ENCODE results near the gene EPHB4. TPM values are rescaled to one million over a fixed set of nuclear protein-coding genes. Genes with fewer than 3 reads are reported as not detected.

Gene EPHB4
- total RNA-seq, 1 donor from 2014 or later = 4.1 TPM

GRCh38 chr7:100803398-100804161 is 23.7 kb downstream of the EPHB4 start:
- CTCF ChIA-PET = interaction anchor here (1.4 kb wide), 1 partner anchor 48 kb away, joined by 11 read pairs; the partner anchor contains the start of gene SLC12A9
- no peaks in the 10 kb centered on the region for H3K36me3 Mint-ChIP-seq (ENCODE audit: low read depth)
- DNase-seq (peak; percentile 62), ATAC-seq (ENCODE audit: low read depth) (peak; percentile 97)
- intact Hi-C loops (cut with micrococcal nuclease) = loop anchor here (1.0 to 2.0 kb wide), 5 partner anchors 34 to 217 kb away; partner anchors contain the start of genes FBXO24, LRCH4 and SLC12A9
- H3K27me3 Mint-ChIP-seq = no peaks in the 10 kb centered on the region
- peak overlapping the region; percentile 84 for H3K27ac Mint-ChIP-seq
- H3K4me1 Mint-ChIP-seq = peaks cover 36% of the 10 kb centered on the region
- POLR2A ChIA-PET = interaction anchor here (0.6 to 1.8 kb wide), 14 partner anchors 10 to 374 kb away, joined by 3 to 15 read pairs (median 4); partner anchors contain the start of genes FBXO24, LRCH4, MEPCE and POP7
- peak overlapping the region; percentile 76 for H3K4me3 Mint-ChIP-seq
- H3K9me3 Mint-ChIP-seq = no peaks in the 10 kb centered on the region
- TF ChIP-seq, protein P1, sequence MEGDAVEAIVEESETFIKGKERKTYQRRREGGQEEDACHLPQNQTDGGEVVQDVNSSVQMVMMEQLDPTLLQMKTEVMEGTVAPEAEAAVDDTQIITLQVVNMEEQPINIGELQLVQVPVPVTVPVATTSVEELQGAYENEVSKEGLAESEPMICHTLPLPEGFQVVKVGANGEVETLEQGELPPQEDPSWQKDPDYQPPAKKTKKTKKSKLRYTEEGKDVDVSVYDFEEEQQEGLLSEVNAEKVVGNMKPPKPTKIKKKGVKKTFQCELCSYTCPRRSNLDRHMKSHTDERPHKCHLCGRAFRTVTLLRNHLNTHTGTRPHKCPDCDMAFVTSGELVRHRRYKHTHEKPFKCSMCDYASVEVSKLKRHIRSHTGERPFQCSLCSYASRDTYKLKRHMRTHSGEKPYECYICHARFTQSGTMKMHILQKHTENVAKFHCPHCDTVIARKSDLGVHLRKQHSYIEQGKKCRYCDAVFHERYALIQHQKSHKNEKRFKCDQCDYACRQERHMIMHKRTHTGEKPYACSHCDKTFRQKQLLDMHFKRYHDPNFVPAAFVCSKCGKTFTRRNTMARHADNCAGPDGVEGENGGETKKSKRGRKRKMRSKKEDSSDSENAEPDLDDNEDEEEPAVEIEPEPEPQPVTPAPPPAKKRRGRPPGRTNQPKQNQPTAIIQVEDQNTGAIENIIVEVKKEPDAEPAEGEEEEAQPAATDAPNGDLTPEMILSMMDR (IDR thresholded peaks at IDR 0.05) = no peak

DNA sequence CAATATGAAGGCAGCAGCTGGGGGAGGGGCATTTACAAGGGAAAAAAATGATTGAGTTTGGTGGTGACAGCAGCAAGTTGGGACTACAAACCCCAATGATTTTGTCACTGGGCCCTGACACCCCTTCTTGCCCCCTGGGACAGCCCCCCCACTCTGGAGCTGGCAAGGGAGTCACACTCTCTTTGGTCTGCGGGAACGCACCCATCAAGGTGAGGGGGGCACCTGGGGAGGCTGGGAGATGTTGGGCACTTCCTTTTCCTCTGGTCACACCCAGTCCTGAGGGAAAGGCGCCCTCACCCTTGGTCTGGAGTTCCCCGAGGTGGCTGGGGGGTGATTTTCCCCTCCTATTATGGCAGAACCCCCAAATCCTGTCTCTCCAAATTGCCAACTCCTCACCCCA is 24.4 kb downstream of the EPHB4 start:
- peak; percentile 5 for ATAC-seq (ENCODE audit: low read depth)
- DNase-seq = no peak
- POLR2A ChIA-PET = interaction anchor here (0.7 to 1.8 kb wide), 7 partner anchors 9 to 373 kb away, joined by 3 to 13 read pairs (median 4); partner anchors contain the start of genes FBXO24, LRCH4, MEPCE and SLC12A9

GRCh38 chr7:100801833-100802568 is 25.3 kb downstream of the EPHB4 start:
- H3K9me3 Mint-ChIP-seq = no peaks in the 10 kb centered on the region
- H3K27me3 Mint-ChIP-seq = no peaks in the 10 kb centered on the region
- peaks cover 40% of the 10 kb centered on the region for H3K4me1 Mint-ChIP-seq
- POLR2A ChIA-PET = interaction anchor here (0.5 to 3.3 kb wide), 4 partner anchors 27 to 205 kb away, joined by 3 to 17 read pairs (median 11); partner anchors contain the start of genes ACHE and SLC12A9
- ATAC-seq (ENCODE audit: low read depth) = no peak
- intact Hi-C loops (cut with micrococcal nuclease) = loop anchor here (2.0 kb wide), 3 partner anchors 85 to 215 kb away; partner anchors contain the start of genes FBXO24 and LRCH4
- TF ChIP-seq, protein P1 (IDR thresholded peaks at IDR 0.05) = no peak
- H3K36me3 Mint-ChIP-seq (ENCODE audit: low read depth) = no peaks in the 10 kb centered on the region
- H3K4me3 Mint-ChIP-seq = no peak overlapping the region
- CTCF ChIA-PET = interaction anchor here (4.9 kb wide), 1 partner anchor 50 kb away, joined by 57 read pairs; the partner anchor contains the start of gene SLC12A9
- no peak for DNase-seq
- peak overlapping the region; percentile 18 for H3K27ac Mint-ChIP-seq

More for the DNA sequence above, 24.4 kb downstream of the EPHB4 start:
- Mint-ChIP-seq H3K4me1 (peaks cover 40% of the 10 kb centered on the region), H3K27me3 (no peaks in the 10 kb centered on the region), H3K9me3 (no peaks in the 10 kb centered on the region), H3K36me3 (ENCODE audit: low read depth) (no peaks in the 10 kb centered on the region), H3K27ac (peak overlapping the region; percentile 84), H3K4me3 (peak overlapping the region; percentile 76)
- CTCF ChIA-PET = interaction anchor here (4.9 kb wide), 1 partner anchor 49 kb away, joined by 57 read pairs; the partner anchor contains the start of gene SLC12A9
- intact Hi-C loops (cut with micrococcal nuclease) = loop anchor here (1.0 to 2.0 kb wide), 5 partner anchors 34 to 216 kb away; partner anchors contain the start of genes FBXO24, LRCH4 and SLC12A9
- TF ChIP-seq, protein P1 (IDR thresholded peaks at IDR 0.05) = no peak

- CTCF ChIA-PET = interaction anchor here (0.6 to 4.9 kb wide), 7 partner anchors 8 to 286 kb away, joined by 3 to 57 read pairs (median 4); partner anchors contain the start of genes SLC12A9 and TRIM56
- peak overlapping the region; percentile 32 for H3K4me3 Mint-ChIP-seq
Observed at GRCh38 chr7:100799037-100799896, 28.1 kb downstream of the EPHB4 start.

More at GRCh38 chr7:100799037-100799896, 28.1 kb downstream of the EPHB4 start:
- Mint-ChIP-seq H3K27me3 (peaks cover 2% of the 10 kb centered on the region), H3K36me3 (ENCODE audit: low read depth) (no peaks in the 10 kb centered on the region), H3K4me1 (peaks cover 40% of the 10 kb centered on the region), H3K27ac (peak overlapping the region; percentile 41), H3K9me3 (no peaks in the 10 kb centered on the region)
- peak; percentile 17 for ATAC-seq (ENCODE audit: low read depth)
- intact Hi-C loops (cut with micrococcal nuclease) = loop anchor here (1.0 to 5.0 kb wide), 3 partner anchors 53 to 278 kb away; partner anchors contain the start of genes SLC12A9 and SRRT
- TF ChIP-seq, protein P1 (IDR thresholded peaks at IDR 0.05) = no peak
- POLR2A ChIA-PET = interaction anchor here (1.0 to 3.3 kb wide), 2 partner anchors 53 to 76 kb away, joined by 3 to 17 read pairs; partner anchors contain the start of genes SLC12A9 and SRRT
- DNase-seq = peak; percentile 31
